Endometrial microvascular endothelial cells (primary cell): ENCODE data around the gene CCNE1. TPM values are rescaled to one million over a fixed set of nuclear protein-coding genes. Genes with fewer than 3 reads are reported as not detected.
"Not testable (repeated sequence)": the region's sequence is repeated elsewhere in the genome, so short reads cannot be mapped to it uniquely, and the experiment has no call there.

Experiments
- in situ Hi-C: cut with HindIII; loops from 2 replicates; pipeline ENCODE4 v1.10.0; 2017; ENCODE audit warnings: low sequenced_read_pairs, low pct_unique_long_range_greater_than_20kb; ENCODE audit errors: inconsistent ontology term
- total RNA-seq: library from RNA; depleted of rRNA; stranded (reverse); fragments of >200 nt; gene quantifications from one replicate; pipeline ENCODE4 v1.2.3, GENCODE V29; 2015; ENCODE audit errors: inconsistent ontology term

CCNE1 gene
- total RNA-seq, 1 donor from 2014 or later: 7.9 TPM

DNA sequence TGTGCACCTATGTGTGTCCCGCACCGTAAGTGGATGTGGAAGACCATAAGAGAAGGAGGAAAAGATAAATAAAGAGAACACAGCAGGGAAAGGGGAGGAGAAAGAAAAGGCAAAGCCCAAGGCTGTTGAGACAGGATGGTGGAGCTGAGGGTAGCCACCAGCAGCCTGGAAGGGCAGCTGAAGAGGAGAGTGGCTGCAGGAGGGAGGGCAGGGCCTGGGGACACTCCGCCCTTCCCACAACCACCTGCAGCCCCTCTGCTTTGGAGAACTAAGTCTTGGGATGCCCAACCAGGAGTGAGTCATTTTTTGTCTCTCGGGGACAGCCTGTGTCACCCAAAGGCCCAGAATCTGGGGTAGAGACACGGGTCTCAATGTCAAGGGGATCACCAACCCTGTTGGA is 26.4 kb upstream of the CCNE1 start:
- in situ Hi-C loops: no loop called here

DNA sequence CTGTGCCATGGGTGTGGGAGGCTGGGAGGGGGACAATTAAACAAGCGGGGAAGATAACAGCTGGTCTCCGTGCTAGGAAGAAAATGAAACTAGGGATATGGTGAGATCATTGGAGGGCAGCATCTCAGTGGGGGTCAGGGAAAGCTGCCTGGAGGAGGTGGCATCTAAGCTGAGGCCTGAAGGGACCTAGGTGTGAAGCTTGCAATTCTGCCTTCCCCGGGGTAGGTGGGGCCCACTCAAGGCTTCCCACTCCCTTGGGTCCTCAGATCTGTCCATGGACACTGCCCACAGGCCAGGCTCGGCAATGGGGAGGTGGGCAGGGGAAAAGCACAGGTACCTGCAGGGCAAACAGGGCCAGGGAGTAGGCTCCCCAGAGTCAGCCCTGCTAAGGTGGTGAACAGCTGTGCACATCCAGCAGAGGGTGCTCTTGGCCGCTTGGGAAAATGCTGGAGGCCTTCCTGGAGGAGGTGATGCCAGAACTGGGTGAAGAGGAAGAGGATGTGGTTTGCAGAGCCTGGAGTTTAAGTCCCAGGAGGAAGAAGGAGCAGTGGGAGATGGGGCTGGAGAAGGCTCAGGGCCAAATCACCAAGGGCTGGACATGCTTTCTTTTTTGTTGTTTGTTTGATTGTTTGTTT is 25.7 kb upstream of the CCNE1 start:
- in situ Hi-C loops: no loop called here

DNA sequence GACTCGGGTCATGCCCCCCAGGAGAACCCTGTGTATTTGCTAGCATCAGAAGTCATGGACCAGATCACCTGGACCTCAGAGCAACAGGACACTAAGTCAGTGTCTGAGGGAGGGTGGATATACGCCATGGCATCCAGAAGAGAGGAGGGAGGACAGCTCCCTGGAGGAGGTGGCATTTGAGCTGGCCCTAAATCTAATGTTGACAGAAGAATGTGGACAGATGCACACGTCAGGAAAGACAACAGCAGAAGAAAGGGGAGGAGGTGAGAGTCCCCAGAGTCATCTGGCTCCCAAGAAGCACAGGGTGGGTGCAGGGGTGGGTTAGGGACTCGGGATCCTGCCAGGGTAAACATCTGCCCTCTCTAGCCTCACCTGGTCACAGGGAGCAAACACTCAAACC is 24.5 kb upstream of the CCNE1 start:
- in situ Hi-C loops: no loop called here

DNA sequence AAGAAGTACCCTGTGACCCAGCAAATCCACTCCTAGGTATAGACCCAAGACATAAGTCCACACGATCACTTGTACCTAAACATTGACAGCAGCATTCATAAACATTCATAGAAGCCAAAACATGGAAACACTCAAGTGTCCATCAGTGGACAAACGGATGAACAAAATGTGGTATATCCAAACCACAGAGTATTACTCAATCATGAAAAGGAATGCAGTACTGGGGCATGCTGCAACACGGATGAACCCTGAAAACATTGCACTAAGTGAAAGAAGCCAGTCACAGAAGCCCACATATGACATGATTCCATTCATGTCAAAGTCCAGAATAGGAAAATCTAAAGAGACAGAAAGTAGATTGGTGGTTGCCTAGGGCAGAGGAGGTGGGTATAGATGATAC is 22.8 kb upstream of the CCNE1 start:
- in situ Hi-C loops: no loop called here

DNA sequence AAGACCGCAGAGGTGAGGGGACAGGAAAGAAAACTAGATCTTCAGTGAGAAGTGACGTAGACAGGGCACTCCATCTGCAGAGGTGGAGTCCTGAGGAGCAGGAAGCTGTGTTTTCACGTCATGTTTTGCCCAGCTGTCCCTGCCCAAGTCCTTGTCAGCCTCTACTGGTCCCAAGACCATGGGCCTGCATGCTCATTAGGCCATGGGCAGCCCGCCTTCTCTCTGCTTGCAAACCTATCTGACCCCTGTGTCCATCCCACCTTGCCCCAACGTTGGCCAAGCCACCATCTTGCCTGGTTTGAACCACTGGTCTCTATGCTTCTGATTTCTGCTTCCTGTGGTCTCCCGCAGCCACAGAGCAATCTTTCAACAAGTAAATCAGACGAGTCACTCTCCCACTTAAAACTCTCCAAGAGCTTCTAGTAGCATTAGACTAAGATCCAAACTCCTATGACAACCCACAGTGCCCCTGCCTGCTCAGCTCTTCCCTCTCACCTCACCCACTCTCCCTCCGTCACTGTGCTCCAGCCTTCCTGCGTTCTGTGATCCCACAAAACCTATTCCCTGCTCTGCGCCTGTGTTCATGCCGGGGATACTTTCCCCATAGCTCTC is 18.6 kb upstream of the CCNE1 start:
- in situ Hi-C loops: no loop called here

DNA sequence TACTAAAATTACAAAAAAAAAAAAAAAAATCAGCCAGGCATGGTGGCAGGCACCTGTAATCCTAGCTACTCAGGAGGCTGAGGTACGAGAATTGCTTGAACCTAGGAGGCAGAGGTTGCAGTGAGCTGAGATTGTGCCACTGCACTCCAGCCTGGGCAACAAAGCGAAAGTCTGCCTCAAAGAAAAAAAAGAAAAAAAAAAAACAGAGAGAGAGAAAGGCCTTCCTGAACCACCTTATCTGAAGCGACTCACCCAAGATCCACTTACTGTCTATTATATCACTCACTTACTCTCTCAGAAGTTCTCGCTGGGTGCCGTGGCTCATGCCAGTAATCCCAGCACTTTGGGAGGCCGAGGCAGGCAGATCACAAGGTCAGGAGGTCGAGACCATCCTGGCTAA is 17.3 kb upstream of the CCNE1 start:
- in situ Hi-C loops: not testable (repeated sequence)

DNA sequence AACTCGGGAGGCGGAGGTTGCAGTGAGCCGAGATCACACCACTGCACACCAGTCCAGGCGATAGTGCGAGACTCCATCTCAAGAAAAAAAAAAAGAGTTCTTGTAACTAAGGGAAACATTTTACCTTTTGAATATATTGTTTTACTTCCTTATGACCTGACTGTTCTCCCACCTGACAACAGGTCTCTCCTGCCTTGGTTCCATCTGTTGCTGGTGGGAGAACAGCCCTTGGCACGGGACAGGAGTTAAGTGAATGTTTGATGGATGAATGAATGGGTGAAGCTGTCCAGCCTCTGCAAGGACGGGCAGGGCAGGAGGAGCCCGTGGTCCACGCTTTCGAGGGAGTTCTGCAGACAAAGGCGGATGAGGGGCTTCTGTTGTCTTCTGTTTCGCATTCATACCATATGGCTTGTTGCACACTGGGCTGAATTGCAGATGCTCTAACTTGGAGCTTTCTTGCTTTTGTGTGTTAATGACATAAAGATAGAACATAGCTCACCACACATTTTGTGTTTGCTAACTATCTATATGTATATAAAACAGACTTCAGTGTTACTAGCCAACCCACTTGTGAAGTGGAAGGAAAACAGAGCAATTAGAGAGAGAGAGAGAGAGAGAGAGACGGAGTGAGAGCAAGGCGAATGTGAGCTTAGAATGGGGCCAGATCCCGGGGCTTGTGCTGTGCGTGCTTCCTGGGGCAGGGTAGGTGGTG is 16.2 kb upstream of the CCNE1 start:
- in situ Hi-C loops: no loop called here

DNA sequence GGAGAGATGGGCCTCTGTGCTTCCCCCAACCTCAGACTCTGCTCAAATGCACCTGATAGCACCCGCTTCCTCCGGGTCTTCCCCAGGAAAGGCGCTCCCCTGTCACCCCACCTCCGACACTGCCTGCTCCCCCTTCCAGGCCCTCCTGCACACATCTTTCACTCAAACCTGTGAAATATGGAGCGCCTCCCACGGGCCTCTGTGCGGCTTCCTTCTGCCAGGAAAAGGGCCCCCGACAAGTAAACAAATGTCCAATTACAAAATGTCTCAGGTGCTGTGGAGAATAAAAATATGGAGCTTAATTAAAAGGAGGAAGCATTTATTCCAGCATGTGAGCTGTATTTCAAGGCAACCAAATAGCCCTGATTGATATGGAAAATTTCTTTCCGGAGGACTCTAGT is 15.6 kb upstream of the CCNE1 start:
- in situ Hi-C loops: no loop called here

DNA sequence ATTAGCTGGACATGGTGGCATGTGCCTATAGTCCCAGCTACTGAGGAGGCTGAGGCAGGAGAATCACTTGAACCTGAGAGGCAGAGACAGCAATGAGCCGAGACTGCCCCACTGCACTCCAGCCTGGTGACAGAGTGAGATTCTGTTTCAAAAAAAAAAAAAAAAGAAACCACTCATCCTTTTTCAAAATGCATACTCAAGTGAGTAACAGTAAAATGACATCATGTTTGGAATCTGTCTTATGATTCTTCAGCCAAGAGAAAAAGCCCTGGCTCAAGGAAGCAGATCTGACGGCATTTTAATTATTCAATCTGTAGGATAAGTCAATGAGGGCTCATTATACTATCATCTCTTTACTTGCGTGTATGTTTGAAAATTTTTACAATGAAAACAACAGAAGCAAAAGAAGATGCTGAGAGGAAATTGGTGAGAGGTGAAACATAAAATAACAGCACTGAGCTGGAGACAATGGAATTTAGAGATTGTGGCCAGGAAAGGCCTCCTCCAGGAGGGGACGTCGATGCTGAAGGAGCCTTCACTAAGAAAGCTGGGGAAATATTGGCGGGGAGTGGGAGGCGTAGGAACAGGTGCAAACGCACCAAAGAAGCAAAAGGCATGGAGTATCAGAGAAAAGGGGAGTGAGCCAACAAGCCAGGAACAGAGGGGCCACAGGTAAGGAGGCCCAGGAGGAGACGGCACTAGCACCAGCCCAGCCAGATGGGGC is 12.9 kb upstream of the CCNE1 start:
- in situ Hi-C loops: no loop called here

DNA sequence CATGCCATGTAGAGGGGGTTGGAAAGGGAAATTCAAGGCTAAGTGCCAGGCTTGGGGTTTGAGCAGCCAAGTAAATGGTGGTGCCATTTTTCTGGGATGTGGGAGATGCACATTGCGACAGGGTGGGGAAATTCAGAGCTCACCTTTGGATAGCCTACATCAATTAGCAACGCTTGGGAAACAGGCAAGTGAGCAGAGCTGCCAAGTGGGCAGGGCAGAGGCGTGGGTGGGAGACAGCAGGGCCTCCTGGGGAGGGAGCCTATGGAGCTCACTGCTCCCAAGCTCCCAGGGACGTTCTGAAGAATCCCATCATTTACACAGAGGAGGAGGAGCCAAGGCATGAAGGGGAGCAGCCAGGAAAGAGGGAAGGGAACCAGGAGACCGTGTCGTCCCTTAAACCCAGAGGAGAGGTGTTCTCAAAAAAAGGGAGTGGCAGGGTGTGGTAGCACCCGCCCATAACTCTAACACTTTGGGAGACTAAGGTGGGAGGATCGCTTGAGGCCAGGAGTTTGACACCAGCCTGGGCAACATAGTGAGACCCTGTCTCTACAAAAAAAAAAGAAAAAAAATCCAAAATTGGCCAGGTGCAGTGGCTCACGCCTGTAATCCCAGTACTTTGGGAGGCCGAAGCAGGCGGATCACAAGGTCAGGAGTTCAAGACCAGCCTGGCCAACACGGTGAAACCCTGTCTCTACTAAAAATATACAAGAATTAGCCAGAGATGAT is 11.5 kb upstream of the CCNE1 start:
- in situ Hi-C loops: no loop called here

DNA sequence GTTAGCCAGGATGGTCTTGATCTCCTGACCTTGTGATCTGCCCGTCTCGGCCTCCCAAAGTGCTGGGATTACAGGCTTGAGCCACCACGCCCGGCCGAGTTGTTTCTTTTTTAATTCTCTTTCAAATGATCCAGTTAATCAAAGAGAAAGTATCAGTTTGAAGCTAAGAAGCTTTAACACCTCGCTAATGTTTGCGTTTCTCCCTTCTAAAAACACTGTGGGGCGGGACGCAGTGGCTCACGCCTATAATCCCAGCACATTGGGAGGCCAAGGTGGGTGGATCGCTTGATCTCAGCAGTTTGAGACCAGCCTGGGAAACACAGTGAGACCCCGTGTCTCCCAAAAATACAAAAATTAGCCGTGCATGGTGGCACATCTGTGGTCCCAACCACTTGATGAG is 7.8 kb upstream of the CCNE1 start:
- in situ Hi-C loops: not testable (repeated sequence)

DNA sequence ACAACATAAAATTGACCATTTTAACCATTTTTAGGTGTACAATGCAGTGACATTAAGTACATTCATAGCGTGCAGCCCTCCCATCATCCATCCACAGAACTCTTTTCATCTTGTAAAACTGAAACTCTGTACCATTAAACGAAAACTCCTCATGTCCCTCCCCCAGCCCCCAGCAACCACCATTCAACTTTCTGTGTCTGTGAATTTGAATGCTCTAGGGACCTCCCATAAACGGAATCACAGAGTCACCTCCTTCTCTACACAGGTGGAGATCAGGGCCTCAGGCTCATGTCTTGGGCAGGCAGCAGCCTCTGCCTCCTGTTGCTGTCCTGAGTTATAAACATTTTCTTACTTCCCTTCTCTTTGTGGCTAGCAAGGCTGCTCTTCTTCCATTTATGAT is 7.3 kb upstream of the CCNE1 start:
- in situ Hi-C loops: no loop called here

DNA sequence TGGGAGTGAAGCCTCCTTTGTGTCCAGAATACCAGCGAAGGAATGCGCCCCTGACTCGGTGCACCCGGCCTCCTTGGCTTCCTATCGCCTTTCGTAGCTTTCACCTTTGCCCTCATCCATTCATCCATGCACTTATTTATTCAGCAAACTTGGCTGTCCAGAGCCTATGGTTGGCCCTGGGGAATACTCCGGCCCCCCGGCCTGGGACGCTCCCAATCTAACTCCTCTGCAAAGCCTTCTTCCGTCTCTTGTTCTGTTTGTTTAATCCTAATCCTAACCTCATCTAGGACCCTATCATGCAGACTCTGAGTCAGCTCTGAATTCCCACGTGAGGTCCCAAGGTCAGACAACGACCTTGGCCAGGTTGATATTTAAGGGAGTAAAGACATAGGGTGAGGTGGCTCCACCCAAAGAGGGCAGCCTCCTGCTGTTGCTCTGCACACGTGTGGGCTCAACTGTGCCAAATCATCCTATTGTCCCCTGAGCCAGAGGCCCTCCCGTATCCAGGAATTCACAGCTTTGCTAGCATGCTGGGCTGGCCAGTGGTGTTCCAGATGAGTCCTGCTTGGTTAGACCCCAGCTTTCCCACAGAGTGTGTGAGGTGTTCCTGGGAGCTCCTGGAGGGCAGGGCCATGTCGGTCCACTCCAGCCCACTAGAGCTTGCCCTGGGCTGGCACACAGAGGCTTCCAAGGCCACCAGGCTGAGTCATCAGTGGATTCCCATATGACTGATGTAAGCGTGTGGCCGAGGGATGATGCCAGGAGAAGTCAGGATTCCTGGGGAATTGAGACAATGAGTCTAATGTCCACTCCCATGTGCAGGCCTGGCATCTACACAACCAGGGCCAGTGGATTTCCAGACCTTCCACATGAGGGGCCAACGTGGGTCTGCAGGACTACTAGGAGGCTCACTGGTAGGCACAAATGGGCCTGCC is 6.5 kb upstream of the CCNE1 start:
- in situ Hi-C loops: no loop called here

DNA sequence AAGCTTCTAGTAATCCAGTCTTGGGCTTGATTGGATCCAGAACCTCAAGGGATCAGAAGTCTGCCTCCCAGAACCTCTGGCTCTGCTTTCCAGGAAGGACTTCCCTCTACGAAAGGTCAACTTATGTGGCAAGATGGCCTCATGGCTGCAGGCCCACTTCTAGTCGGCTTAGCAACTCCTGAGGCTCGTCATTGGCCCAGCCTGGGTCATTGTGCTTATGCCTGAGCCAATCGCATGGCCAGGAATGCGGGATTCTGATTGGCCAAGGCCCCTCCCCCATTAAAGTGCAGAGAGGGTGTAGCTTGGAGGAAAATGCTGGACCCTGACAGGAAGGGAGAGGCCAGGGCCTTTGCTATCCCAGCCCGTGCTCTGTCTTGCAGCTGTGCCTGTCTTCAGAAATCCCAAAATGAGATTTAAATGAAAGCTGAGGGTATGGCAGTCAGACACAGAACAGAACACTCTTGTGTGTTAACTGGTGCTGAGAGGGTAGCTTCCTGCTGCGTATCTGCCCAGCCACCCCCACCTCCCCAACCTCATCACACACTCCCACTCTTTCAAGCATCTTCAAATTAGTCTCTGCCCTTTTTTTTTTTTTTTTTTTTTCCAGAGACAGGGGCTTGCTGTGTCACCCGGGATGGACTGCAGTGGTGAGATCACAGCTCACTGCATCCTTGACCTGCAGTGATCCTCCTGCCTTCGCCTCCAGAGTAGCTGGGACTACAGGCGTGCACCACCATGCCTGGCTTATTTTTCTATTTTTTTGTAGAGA is 5.5 kb upstream of the CCNE1 start:
- in situ Hi-C loops: no loop called here

DNA sequence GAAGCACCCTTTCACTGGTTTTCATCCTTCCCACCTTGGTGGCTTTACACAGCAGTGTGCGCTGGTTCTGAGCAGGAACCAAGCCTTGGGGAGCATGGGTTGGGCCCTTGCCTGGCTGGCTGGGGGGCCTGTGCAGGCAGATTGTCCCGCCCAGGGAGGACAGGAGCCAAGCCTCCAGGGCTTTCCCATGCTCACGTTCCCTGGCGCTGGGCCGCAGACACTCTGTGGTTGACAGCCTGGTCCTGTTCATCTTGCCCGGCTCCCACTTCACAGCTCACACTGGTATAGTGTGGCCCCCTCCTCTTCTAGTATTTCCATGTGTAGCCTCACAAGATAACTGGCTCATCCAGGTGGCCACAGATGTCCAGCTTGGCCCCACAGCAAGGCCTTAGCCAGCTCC is 4.6 kb upstream of the CCNE1 start:
- in situ Hi-C loops: no loop called here

DNA sequence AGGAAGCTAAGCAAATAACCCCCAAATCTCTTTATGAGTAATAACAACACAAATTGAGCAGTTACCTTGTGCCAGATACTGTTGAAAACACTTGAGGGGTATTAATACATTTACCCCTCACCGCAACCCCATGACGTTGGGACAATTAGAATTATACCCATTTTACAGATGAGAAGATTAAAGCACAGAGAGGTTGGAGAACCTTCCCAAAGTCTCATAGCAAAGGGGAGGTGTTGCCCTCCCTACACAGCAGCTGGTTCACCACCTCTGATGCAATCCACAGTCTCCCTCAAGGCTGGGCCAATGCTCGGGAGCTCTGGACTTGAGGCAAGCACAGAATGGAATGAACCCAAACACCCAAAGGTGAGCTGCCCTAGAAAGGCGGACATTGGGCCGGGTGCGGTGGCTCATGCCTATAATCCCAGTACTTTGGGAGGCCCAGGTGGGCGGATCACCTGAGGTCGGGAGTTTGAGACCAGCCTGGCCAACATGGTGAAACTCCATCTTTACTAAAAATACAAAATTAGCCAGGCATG is 3.9 kb upstream of the CCNE1 start:
- in situ Hi-C loops: no loop called here

DNA sequence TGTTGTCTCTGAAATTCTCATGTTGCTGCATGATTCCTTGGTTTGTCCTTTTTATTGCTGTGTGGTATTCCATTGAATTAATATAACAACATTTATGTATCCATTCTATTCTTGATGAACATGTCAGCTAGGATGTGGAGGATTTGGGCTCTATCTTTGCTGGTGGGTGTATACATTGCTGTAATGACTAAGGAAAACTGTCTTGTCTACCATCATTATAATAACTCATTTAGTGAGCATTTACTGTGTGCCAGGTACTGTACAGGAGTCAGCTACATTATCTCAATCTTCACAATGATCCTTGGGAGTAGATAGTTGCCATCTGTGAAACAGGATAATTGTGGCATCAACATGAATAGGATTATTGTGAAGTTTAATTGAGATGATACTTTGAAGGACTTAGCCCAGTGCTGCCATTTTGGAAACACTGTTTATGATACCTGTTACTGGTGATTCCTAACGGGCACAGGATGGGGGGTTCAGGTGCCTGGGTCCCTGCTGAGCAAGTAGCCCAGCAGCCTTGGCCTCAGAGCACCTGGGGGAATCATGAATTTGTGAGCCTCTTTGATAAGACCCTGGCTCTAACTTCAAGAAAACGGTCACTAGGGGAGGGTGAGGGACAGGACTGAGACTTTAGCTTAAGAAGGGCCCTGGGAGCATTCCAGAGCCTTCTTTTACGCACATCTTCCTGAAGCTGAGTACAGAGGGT is 1.8 kb upstream of the CCNE1 start:
- in situ Hi-C loops: no loop called here
